Measurements from ENCODE around the gene RNF43. TPM values are rescaled to one million over a fixed set of nuclear protein-coding genes. Genes with fewer than 3 reads are reported as not detected.

Gene RNF43
- total RNA-seq, 2 experiments from 2014 or later: 0.69 to 1.9 TPM

DNA sequence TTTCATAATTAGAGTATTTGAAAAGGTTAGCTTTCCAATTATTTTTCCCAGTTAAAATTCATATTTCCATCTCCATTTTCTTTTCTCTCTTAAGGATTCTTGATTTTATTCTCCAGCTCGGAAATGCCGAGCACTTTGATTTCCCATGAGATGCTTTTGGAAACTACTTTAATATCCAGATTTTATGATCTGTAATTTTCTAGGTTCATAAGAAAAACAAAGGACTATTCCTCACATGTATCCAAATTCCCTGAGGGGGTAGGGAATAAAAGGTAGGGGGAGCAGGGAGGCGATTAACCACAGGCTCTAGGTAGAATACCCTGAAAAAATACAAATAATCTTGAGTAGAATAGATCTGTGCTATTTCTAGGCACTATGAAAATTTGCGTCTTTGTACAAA lies 938 bp downstream of the RNF43 start:
- peaks cover 7% of the 10 kb centered on the region for H3K4me1 ChIP-seq (ENCODE audit: insufficient read depth, low read length)
- no peaks in the 10 kb centered on the region for H3K36me3 ChIP-seq (ENCODE audit: insufficient read depth, low read length)
- H3K27me3 ChIP-seq (ENCODE audit: control insufficient read depth in 1 of 2, insufficient read depth in 2 of 2, low read length in 2 of 2): no peaks in the 10 kb centered on the region
- Mint-ChIP-seq H3K36me3 (ENCODE audit: low read depth) (no peaks in the 10 kb centered on the region), H3K27me3 (no peaks in the 10 kb centered on the region), H3K4me1 (ENCODE audit: low read depth) (peaks cover 15% of the 10 kb centered on the region), H3K27ac (no peak overlapping the region), H3K9me3 (no peaks in the 10 kb centered on the region), H3K4me3 (no peak overlapping the region)
- no peak overlapping the region for H3K27ac ChIP-seq (ENCODE audit: low read depth in 1 of 2, low read length in 2 of 2)
- ATAC-seq (ENCODE audit: poor library complexity) (no peak), DNase-seq (no peak)
- intact Hi-C loops (cut with DNase I, micrococcal nuclease): loop anchor here (2.0 to 5.0 kb wide), 3 partner anchors 72 to 588 kb away; no protein-coding TSS in a partner anchor
- POLR2A ChIA-PET: interaction anchor here (2.0 kb wide), 4 partner anchors 64 to 90 kb away, joined by 32 to 51 read pairs (median 34); partner anchors contain the start of genes SUPT4H1 and TSPOAP1
- CTCF ChIA-PET: interaction anchor here (3.3 kb wide), 1 partner anchor 10 kb away, joined by 15 read pairs; no protein-coding TSS in a partner anchor
- TF ChIP-seq, protein P1, sequence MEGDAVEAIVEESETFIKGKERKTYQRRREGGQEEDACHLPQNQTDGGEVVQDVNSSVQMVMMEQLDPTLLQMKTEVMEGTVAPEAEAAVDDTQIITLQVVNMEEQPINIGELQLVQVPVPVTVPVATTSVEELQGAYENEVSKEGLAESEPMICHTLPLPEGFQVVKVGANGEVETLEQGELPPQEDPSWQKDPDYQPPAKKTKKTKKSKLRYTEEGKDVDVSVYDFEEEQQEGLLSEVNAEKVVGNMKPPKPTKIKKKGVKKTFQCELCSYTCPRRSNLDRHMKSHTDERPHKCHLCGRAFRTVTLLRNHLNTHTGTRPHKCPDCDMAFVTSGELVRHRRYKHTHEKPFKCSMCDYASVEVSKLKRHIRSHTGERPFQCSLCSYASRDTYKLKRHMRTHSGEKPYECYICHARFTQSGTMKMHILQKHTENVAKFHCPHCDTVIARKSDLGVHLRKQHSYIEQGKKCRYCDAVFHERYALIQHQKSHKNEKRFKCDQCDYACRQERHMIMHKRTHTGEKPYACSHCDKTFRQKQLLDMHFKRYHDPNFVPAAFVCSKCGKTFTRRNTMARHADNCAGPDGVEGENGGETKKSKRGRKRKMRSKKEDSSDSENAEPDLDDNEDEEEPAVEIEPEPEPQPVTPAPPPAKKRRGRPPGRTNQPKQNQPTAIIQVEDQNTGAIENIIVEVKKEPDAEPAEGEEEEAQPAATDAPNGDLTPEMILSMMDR (IDR thresholded peaks at IDR 0.05): no peak
- no peak overlapping the region for H3K4me3 ChIP-seq (ENCODE audit: low read length)
- H3K9me3 ChIP-seq (ENCODE audit: control insufficient read depth in 1 of 2, insufficient read depth in 1 of 2, low read length in 2 of 2): no peaks in the 10 kb centered on the region

DNA sequence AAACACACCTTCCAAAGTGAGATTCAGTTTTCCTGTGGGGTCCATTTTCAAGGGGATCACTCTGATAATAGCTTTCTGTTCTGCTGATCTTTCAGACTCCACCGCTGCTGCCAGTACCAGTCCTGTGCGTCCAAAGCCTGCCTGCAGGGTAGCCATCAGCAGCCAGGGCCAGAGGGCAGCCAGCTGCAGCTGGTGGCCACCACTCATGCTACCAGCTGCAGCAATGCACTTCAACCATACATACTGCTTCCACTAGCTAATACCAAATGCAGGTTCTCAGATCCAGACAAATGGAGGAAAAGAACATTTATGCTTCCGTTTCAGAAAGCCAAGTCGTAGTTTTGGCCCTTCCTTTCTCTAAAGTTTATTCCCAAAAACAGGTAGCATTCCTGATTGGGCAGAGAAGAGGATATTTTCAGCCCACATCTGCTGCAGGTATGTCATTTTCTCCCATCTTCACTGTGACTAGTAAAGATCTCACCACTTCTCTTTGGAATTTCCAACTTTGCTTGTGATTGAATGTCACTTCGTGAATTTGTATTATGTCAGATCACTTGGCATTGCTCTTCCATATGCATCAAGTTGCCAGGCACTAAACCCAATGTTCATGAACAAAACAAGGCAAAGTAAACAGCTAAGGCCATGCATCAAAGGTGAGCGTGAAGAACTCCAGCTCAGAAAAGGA lies 1.8 kb downstream of the RNF43 start:
- H3K27me3 ChIP-seq (ENCODE audit: control insufficient read depth in 1 of 2, insufficient read depth in 2 of 2, low read length in 2 of 2): no peaks in the 10 kb centered on the region
- no peaks in the 10 kb centered on the region for H3K36me3 ChIP-seq (ENCODE audit: insufficient read depth, low read length)
- POLR2A ChIA-PET: no interaction called here
- no peaks in the 10 kb centered on the region for H3K36me3 Mint-ChIP-seq (ENCODE audit: low read depth)
- no peak overlapping the region for H3K27ac Mint-ChIP-seq
- ATAC-seq (ENCODE audit: poor library complexity) (no peak), DNase-seq (no peak)
- no peak overlapping the region for H3K4me3 ChIP-seq (ENCODE audit: low read length)
- CTCF ChIA-PET: interaction anchor here (0.7 to 3.3 kb wide), 3 partner anchors 9 to 98 kb away, joined by 3 to 15 read pairs (median 8); no protein-coding TSS in a partner anchor
- intact Hi-C loops (cut with DNase I, micrococcal nuclease): loop anchor here (2.0 to 5.0 kb wide), 3 partner anchors 71 to 589 kb away; no protein-coding TSS in a partner anchor
- peaks cover 7% of the 10 kb centered on the region for H3K4me1 ChIP-seq (ENCODE audit: insufficient read depth, low read length)
- no peaks in the 10 kb centered on the region for H3K9me3 ChIP-seq (ENCODE audit: control insufficient read depth in 1 of 2, insufficient read depth in 1 of 2, low read length in 2 of 2)
- no peak overlapping the region for H3K27ac ChIP-seq (ENCODE audit: low read depth in 1 of 2, low read length in 2 of 2)
- TF ChIP-seq, protein P1 (IDR thresholded peaks at IDR 0.05): no peak
- peaks cover 15% of the 10 kb centered on the region for H3K4me1 Mint-ChIP-seq (ENCODE audit: low read depth)
- H3K9me3 Mint-ChIP-seq: no peaks in the 10 kb centered on the region
- H3K4me3 Mint-ChIP-seq: no peak overlapping the region
- no peaks in the 10 kb centered on the region for H3K27me3 Mint-ChIP-seq

DNA sequence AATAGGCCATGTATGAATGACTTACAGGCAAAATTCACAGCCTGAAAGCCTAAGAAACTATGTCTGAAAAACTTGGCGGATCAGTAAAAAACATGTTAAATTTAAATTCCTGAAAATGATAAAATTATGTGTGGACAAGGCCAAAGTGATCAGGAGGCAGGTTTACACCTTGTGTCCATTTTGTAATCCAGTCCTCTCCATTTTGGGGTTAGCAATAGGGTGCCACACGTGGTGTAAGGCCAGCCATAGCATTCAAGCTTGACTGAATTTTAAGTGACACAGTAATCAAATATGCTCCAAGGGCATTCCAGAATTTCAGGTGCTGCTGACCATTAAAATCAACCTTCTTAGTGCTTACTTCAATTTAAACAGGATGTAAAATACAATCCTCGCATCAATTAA lies 2.7 kb downstream of the RNF43 start:
- ChIA-PET POLR2A (interaction anchor here (1.0 kb wide), 1 partner anchor 74 kb away, joined by 3 read pairs; no protein-coding TSS in a partner anchor), CTCF (interaction anchor here (1.6 kb wide), 1 partner anchor 97 kb away, joined by 8 read pairs; no protein-coding TSS in a partner anchor)
- Histone ChIP-seq H3K27ac (ENCODE audit: low read depth in 1 of 2, low read length in 2 of 2) (no peak overlapping the region), H3K27me3 (ENCODE audit: control insufficient read depth in 1 of 2, insufficient read depth in 2 of 2, low read length in 2 of 2) (no peaks in the 10 kb centered on the region), H3K9me3 (ENCODE audit: control insufficient read depth in 1 of 2, insufficient read depth in 1 of 2, low read length in 2 of 2) (no peaks in the 10 kb centered on the region), H3K4me3 (ENCODE audit: low read length) (no peak overlapping the region), H3K4me1 (ENCODE audit: insufficient read depth, low read length) (peaks cover 7% of the 10 kb centered on the region), H3K36me3 (ENCODE audit: insufficient read depth, low read length) (no peaks in the 10 kb centered on the region)
- Mint-ChIP-seq H3K4me1 (ENCODE audit: low read depth) (peaks cover 15% of the 10 kb centered on the region), H3K27me3 (no peaks in the 10 kb centered on the region), H3K36me3 (ENCODE audit: low read depth) (no peaks in the 10 kb centered on the region), H3K4me3 (no peak overlapping the region), H3K27ac (no peak overlapping the region), H3K9me3 (no peaks in the 10 kb centered on the region)
- TF ChIP-seq, protein P1 (IDR thresholded peaks at IDR 0.05): no peak
- ATAC-seq (ENCODE audit: poor library complexity) (no peak), DNase-seq (no peak)
- intact Hi-C loops (cut with DNase I, micrococcal nuclease): no loop called here

Data from CD4-positive, alpha-beta T cell (primary cell).